ENCODE results near the gene SORCS1. TPM values are rescaled to one million over a fixed set of nuclear protein-coding genes. Genes with fewer than 3 reads are reported as not detected.
"Not testable (repeated sequence)": the region's sequence is repeated elsewhere in the genome, so short reads cannot be mapped to it uniquely, and the experiment has no call there.

SORCS1 gene
- total RNA-seq, 1 experiment from 2014 or later: 0.11 TPM

- Histone ChIP-seq H3K36me3 (ENCODE audit: low read depth, low read length) (no peaks in the 10 kb centered on the region), H3K4me2 (ENCODE audit: low read length) (no peak overlapping the region), H3K27me3 (ENCODE audit: low read length) (peaks cover 25% of the 10 kb centered on the region), H3K79me2 (ENCODE audit: low read length) (no peaks in the 10 kb centered on the region), H2AFZ (ENCODE audit: low read length) (no peak overlapping the region), H3K9ac (ENCODE audit: low read length) (no peak overlapping the region), H3K9me2 (replicated peaks; ENCODE audit: low read length) (no peaks in the 10 kb centered on the region), H4K20me1 (ENCODE audit: low read length) (no peaks in the 10 kb centered on the region), H3F3A (ENCODE audit: low read length, unreplicated experiment) (no peaks in the 10 kb centered on the region), H3K27ac (ENCODE audit: low read length) (no peak overlapping the region), H3K9me3 (ENCODE audit: low read length) (no peaks in the 10 kb centered on the region), H3K4me3 (ENCODE audit: low read length) (no peak overlapping the region), H3K4me1 (ENCODE audit: insufficient read depth, low read length) (no peaks in the 10 kb centered on the region)
- ChIA-PET POLR2A (ENCODE audit: unreplicated experiment) (no interaction called here), CTCF (no interaction called here)
- no peak for TF ChIP-seq EZH2phosphoT487 (IDR thresholded peaks at IDR 0.05; ENCODE audit: borderline replicate concordance, low read length)
- no peak for TF ChIP-seq CTCF (conservative IDR thresholded peaks at IDR 0.05; ENCODE audit: low read depth, low read length)
- no peak for TF ChIP-seq EZH2 (IDR thresholded peaks at IDR 0.05; ENCODE audit: low read length, unreplicated experiment)
- ATAC-seq (no peak), DNase-seq (no peak)
- intact Hi-C loops (cut with micrococcal nuclease): no loop called here
- no TSS peak for BruUV-seq (replicated peaks)
These were observed 233.8 kb downstream of the SORCS1 start for GRCh38 chr10:106930751-106931150.

DNA sequence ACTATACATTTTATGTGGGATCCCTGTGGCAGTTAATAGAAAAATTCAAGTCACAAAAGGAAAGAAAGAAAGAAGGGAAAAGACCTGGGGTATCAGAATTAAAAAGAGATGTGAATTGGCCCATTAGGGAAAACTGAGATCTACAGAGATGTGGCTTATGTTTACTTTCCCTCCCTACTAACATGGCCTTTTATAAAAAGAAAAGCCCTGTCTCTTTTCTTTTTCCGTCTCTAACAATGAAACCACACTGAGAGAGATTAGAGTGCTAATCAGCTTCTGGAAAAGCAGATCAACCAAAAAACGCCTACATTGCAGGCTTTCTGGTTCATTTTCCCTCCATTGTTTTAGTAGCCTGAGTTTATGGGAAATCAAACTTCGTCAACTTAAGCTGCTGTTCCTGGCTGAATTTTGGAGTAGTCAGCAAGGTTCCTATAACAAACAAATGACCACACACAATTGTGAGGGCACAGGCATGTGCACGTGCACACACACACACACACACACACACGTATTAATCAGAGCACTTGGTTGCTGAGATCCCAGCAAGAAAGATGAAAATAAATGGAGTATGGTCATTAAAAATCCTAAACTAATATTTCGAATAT is 235.1 kb downstream of the SORCS1 start:
- H3K9me2 ChIP-seq (replicated peaks; ENCODE audit: low read length): no peaks in the 10 kb centered on the region
- TF ChIP-seq CTCF (conservative IDR thresholded peaks at IDR 0.05; ENCODE audit: low read depth, low read length): no peak
- TF ChIP-seq EZH2phosphoT487 (IDR thresholded peaks at IDR 0.05; ENCODE audit: borderline replicate concordance, low read length): no peak
- no peak for TF ChIP-seq EZH2 (IDR thresholded peaks at IDR 0.05; ENCODE audit: low read length, unreplicated experiment)
- no peaks in the 10 kb centered on the region for H3K79me2 ChIP-seq (ENCODE audit: low read length)
- POLR2A ChIA-PET (ENCODE audit: unreplicated experiment): no interaction called here
- ATAC-seq: no peak
- H3K4me3 ChIP-seq (ENCODE audit: low read length): no peak overlapping the region
- H4K20me1 ChIP-seq (ENCODE audit: low read length): no peaks in the 10 kb centered on the region
- H3K4me1 ChIP-seq (ENCODE audit: insufficient read depth, low read length): no peaks in the 10 kb centered on the region
- no peak overlapping the region for H3K9ac ChIP-seq (ENCODE audit: low read length)
- CTCF ChIA-PET: no interaction called here
- intact Hi-C loops (cut with micrococcal nuclease): no loop called here
- no TSS peak for BruUV-seq (replicated peaks)
- no peaks in the 10 kb centered on the region for H3K36me3 ChIP-seq (ENCODE audit: low read depth, low read length)
- H3K27ac ChIP-seq (ENCODE audit: low read length): no peak overlapping the region
- no peaks in the 10 kb centered on the region for H3F3A ChIP-seq (ENCODE audit: low read length, unreplicated experiment)
- H3K27me3 ChIP-seq (ENCODE audit: low read length): peaks cover 25% of the 10 kb centered on the region
- no peak for DNase-seq
- no peak overlapping the region for H3K4me2 ChIP-seq (ENCODE audit: low read length)
- H2AFZ ChIP-seq (ENCODE audit: low read length): no peak overlapping the region
- H3K9me3 ChIP-seq (ENCODE audit: low read length): no peaks in the 10 kb centered on the region

GRCh38 chr10:106928151-106928550 is 236.4 kb downstream of the SORCS1 start:
- H3K36me3 ChIP-seq (ENCODE audit: low read depth, low read length); H3K9me2 ChIP-seq (replicated peaks; ENCODE audit: low read length); H3F3A ChIP-seq (ENCODE audit: low read length, unreplicated experiment); BruUV-seq (replicated peaks); H2AFZ ChIP-seq (ENCODE audit: low read length); H3K9me3 ChIP-seq (ENCODE audit: low read length); DNase-seq; CTCF ChIA-PET; H3K9ac ChIP-seq (ENCODE audit: low read length); intact Hi-C loops (cut with micrococcal nuclease); POLR2A ChIA-PET (ENCODE audit: unreplicated experiment); H3K4me2 ChIP-seq (ENCODE audit: low read length); H3K27ac ChIP-seq (ENCODE audit: low read length); ATAC-seq; H4K20me1 ChIP-seq (ENCODE audit: low read length); H3K79me2 ChIP-seq (ENCODE audit: low read length); H3K4me1 ChIP-seq (ENCODE audit: insufficient read depth, low read length); H3K4me3 ChIP-seq (ENCODE audit: low read length): not testable (repeated sequence)
- peaks cover 35% of the 10 kb centered on the region for H3K27me3 ChIP-seq (ENCODE audit: low read length)
